Non-pigmented ciliary epithelial cell (primary cell): ENCODE data around the gene SLAIN2.
"Not testable (repeated sequence)": the region's sequence is repeated elsewhere in the genome, so short reads cannot be mapped to it uniquely, and the experiment has no call there.

ENCODE experiments used
- DNase-seq: peaks from one replicate; pipeline ENCODE4 v3.0.0-alpha.2; 2010; ENCODE audit warnings: low read depth

Gene SLAIN2

GRCh38 chr4:48370260-48371134 is 29.2 kb downstream of the SLAIN2 start:
- no peak for DNase-seq

- no peak for DNase-seq
Observed at GRCh38 chr4:48372272-48372671, 30.9 kb downstream of the SLAIN2 start.

- no peak for DNase-seq
Observed at GRCh38 chr4:48375651-48376304, 34.4 kb downstream of the SLAIN2 start.

DNA sequence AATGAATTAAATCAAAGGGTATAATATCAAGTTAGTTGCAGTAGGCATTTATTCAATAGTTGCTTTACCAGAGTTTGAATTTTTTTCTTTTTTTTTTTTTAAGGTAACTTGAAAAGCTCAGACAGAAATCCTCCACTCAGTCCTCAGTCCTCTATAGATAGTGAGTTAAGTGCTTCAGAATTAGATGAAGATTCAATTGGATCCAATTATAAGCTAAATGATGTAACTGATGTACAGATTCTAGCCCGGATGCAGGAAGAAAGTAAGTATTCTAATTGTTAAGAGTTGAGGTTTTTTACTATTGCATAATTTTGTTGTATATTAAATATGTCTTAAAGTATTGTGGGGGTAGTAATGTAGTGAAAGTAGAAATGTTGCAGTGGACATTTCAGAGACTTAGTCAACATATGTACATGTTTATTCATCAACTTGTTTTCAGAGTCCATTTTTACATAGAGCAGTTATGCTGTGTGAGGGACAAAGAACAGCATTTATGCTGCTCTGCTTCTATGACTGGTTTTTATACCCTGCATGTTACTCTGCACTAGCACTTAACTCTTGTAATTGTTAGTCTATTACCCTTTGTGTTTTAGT is 38.4 kb downstream of the SLAIN2 start:
- DNase-seq: no peak

DNA sequence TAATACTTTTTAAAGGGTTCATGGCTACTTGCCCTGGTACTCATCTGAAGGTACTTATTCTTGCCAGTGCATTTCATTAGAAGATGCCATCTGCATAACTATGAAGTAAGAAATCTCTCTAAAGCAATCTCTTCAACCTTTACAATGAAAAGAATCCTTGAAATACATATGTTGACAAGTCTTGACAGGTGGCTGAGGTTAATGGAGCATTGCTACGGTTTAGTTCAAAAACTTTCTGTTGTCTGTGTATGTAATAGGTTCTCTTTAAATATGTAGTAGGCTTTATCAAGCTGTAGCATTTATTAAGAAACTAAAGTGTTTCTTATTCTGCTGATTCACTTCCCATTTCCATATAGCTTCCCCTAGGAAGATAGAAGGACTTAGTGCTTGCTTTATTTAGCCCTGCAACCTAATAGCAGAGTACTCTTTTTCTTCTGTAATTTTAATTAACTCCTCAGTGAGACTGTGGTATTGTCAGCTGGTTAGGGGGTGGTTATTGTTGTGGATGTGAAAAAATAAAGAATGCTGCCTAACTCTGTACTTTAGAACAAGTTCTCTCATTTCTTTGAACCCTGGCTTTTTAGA is 39.3 kb downstream of the SLAIN2 start:
- DNase-seq: no peak

GRCh38 chr4:48388525-48389154 is 47.3 kb downstream of the SLAIN2 start:
- peak; percentile 22 for DNase-seq

GRCh38 chr4:48396043-48396442 is 54.7 kb downstream of the SLAIN2 start:
- DNase-seq: no peak

- no peak for DNase-seq
Observed at GRCh38 chr4:48400416-48400815, 59.1 kb downstream of the SLAIN2 start.

DNA sequence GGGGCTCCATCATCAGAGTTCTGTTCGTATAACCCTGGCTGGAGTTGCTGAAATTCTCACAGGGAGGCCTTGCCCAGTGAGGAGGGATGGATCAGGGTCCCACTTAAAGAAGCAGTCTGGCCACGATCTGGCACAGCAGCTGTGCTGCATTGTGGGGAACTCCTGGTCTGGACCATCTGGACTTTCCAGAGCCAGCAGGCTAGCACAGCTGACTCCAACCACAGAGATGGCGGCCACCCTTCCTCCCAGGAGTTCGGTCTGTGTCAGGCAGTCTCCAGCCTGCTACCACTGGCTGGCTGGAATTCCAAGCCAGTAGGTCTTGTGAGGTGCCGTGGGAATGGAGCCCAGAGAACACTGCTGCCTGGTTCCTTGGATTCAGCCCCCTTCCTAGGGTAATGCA is 62.0 kb downstream of the SLAIN2 start:
- no peak for DNase-seq

- DNase-seq: no peak
Observed at GRCh38 chr4:48403779-48404178, 62.5 kb downstream of the SLAIN2 start.

- DNase-seq: no peak
Observed at GRCh38 chr4:48405924-48406323, 64.6 kb downstream of the SLAIN2 start.

- no peak for DNase-seq
Observed at GRCh38 chr4:48409203-48409602, 67.9 kb downstream of the SLAIN2 start.

- no peak for DNase-seq
Observed at GRCh38 chr4:48410812-48411211, 69.5 kb downstream of the SLAIN2 start.

DNA sequence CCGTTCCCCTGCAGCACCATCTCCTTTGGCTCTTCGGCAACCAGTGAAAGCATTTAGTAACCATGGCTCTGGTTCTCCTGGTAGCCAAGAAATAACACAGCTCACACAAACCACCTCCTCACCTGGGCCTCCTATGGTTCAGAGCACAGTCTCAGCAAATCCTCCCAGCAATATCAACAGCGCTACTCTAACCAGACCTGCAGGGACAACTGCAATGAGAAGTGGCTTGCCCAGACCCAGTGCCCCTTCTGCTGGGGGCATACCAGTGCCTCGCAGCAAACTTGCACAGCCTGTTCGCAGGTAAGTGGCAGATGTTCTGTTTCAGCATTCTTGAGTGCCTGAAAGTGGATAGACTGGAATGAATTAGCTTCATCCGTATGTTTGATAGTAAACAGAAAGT is 78.8 kb downstream of the SLAIN2 start:
- DNase-seq: no peak

DNA sequence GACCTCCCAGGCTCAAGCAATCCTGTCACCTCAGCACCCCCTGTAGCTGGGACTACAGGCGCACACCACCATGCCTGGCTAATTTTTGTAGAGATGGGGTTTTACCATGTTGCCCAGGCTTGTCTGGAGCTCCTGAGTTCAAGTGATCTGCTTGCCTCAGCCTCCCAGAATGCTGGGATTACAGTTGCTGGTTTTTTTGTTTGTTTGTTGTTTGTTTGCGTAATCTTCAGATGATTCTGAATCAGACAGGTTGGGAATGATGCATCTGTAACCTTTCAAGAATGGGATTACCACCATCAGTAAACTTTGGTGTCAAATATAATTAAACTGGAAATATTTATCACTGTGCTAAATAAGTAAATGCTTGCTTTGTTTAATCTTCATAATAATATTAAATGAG is 79.8 kb downstream of the SLAIN2 start:
- no peak for DNase-seq

GRCh38 chr4:48428926-48429325 is 87.6 kb downstream of the SLAIN2 start:
- no peak for DNase-seq

GRCh38 chr4:48429709-48430474 is 88.6 kb downstream of the SLAIN2 start:
- no peak for DNase-seq

GRCh38 chr4:48431401-48431800 is 90.1 kb downstream of the SLAIN2 start:
- DNase-seq: no peak

- DNase-seq: no peak
Observed at GRCh38 chr4:48432017-48432416, 90.7 kb downstream of the SLAIN2 start.

GRCh38 chr4:48436318-48436717 is 95.0 kb downstream of the SLAIN2 start:
- DNase-seq: no peak

GRCh38 chr4:48439988-48440387 is 98.7 kb downstream of the SLAIN2 start:
- DNase-seq: no peak

- not testable (repeated sequence) for DNase-seq
Observed at GRCh38 chr4:48440914-48441313, 99.6 kb downstream of the SLAIN2 start.
